Measurements from ENCODE around the gene SLFN13. TPM values are rescaled to one million over a fixed set of nuclear protein-coding genes. Genes with fewer than 3 reads are reported as not detected.

The SLFN13 gene
- total and polyA plus RNA-seq, 2 of the 4 experiments (the other 2 are of a cell fraction), result 1.7 to 3.9 TPM

- no peaks in the 10 kb centered on the region for H4K20me1 ChIP-seq (ENCODE audit: insufficient read depth, low read length)
- no peak overlapping the region for H2BK120ac ChIP-seq (ENCODE audit: low read depth, low read length)
- H2BK15ac ChIP-seq (ENCODE audit: low read depth, low read length), result no peak overlapping the region
- H2BK20ac ChIP-seq (ENCODE audit: low read depth, low read length), result no peak overlapping the region
- H2AK9ac ChIP-seq (replicated peaks; ENCODE audit: low read depth, low read length, poor library complexity), result no peak overlapping the region
- ChIA-PET POLR2A (ENCODE audit: unreplicated experiment) (no interaction called here), CTCF (no interaction called here)
- no peak overlapping the region for H3K27ac ChIP-seq (ENCODE audit: insufficient read depth, low read length)
- no peak overlapping the region for H3K4me2 ChIP-seq (ENCODE audit: low read depth, low read length)
- no peaks in the 10 kb centered on the region for H3K9me1 ChIP-seq (ENCODE audit: insufficient read depth, low read length)
- no peak for ATAC-seq (ENCODE audit: low read depth)
- H3K9ac ChIP-seq (ENCODE audit: low read depth, low read length), result no peak overlapping the region
- no peaks in the 10 kb centered on the region for H3K36me3 ChIP-seq (ENCODE audit: control insufficient read depth, insufficient read depth, low read length)
- no peak overlapping the region for H3K4ac ChIP-seq (ENCODE audit: low read depth, low read length)
- no CpG with 5 or more reads among the region's 4 CpGs for WGBS, 2 experiments (ENCODE audit: extremely low coverage in 2 of 2, insufficient read length in 1 of 2)
- no peak overlapping the region for H2AK5ac ChIP-seq (ENCODE audit: low read depth, low read length)
- no peak overlapping the region for H3K18ac ChIP-seq (ENCODE audit: low read depth, low read length)
- no peak overlapping the region for H4K5ac ChIP-seq (ENCODE audit: low read depth, low read length)
- TF ChIP-seq RFX5 (IDR thresholded peaks at IDR 0.05; ENCODE audit: low read depth, low read length) (no peak), POLR2A (IDR thresholded peaks at IDR 0.05; ENCODE audit: low read depth, low read length) (no peak), BHLHE40 (IDR thresholded peaks at IDR 0.05; ENCODE audit: low read depth, low read length) (no peak), RCOR1 (IDR thresholded peaks at IDR 0.05; ENCODE audit: insufficient replicate concordance, low read length) (no peak), RAD21 (IDR thresholded peaks at IDR 0.05; ENCODE audit: low read length) (no peak), FOS (IDR thresholded peaks at IDR 0.05; ENCODE audit: low read depth, low read length) (no peak), MAZ (IDR thresholded peaks at IDR 0.05; ENCODE audit: borderline replicate concordance, low read depth, low read length) (no peak), CEBPB (IDR thresholded peaks at IDR 0.05; ENCODE audit: low read depth, low read length) (no peak), ELK1 (IDR thresholded peaks at IDR 0.05; ENCODE audit: borderline replicate concordance, low read depth, low read length) (no peak), NFE2L2 (IDR thresholded peaks at IDR 0.05; ENCODE audit: low read depth, low read length) (no peak), CTCF (conservative IDR thresholded peaks at IDR 0.05; ENCODE audit: low read depth, low read length) (no peak)
- H2AFZ ChIP-seq (replicated peaks; ENCODE audit: low read length, poor library complexity), result no peak overlapping the region
- DNase-seq, result no peak
- no TSS peak for BruUV-seq (replicated peaks)
- H3K79me1 ChIP-seq (ENCODE audit: low read depth in 1 of 2, low read length in 2 of 2), result no peaks in the 10 kb centered on the region
- in situ Hi-C loops (cut with MboI; ENCODE audit: low sequenced_read_pairs) (no loop called here), dilution Hi-C loops (cut with HindIII; ENCODE audit: low sequenced_read_pairs, unreplicated experiment) (no loop called here), intact Hi-C loops (cut with micrococcal nuclease) (no loop called here)
- H3K23ac ChIP-seq (ENCODE audit: low read depth, low read length), result no peak overlapping the region
- no peak overlapping the region for H4K91ac ChIP-seq (ENCODE audit: insufficient read depth, low read depth, low read length)
- peaks cover 4% of the 10 kb centered on the region for H3K27me3 ChIP-seq (ENCODE audit: control insufficient read depth, insufficient read depth, low read length)
- H3K56ac ChIP-seq (ENCODE audit: extremely low read depth, insufficient read depth, low read length), result no peak overlapping the region
- H3K9me3 ChIP-seq (ENCODE audit: control insufficient read depth, insufficient read depth, low read length), result no peaks in the 10 kb centered on the region
- no peak overlapping the region for H4K8ac ChIP-seq (ENCODE audit: low read depth in 2 of 2, low read length in 2 of 2)
- H3K4me1 ChIP-seq (ENCODE audit: control insufficient read depth, insufficient read depth, low read length), result no peaks in the 10 kb centered on the region
- H3K14ac ChIP-seq (replicated peaks; ENCODE audit: low read depth, low read length), result no peak overlapping the region
- H2BK5ac ChIP-seq (ENCODE audit: low read depth, low read length, poor library complexity, severe bottlenecking), result no peak overlapping the region
- H3K4me3 ChIP-seq (ENCODE audit: insufficient read depth, low read depth, low read length), result no peak overlapping the region
These were observed 19.9 kb upstream of the SLFN13 start for GRCh38 chr17:35468475-35468874.

All from IMR-90 (cell line).